Spleen (tissue), 11 donors: ENCODE results near the gene MCTP1. TPM values are rescaled to one million over a fixed set of nuclear protein-coding genes. Genes with fewer than 3 reads are reported as not detected.

Source experiments
- DNase-seq: peaks from one replicate; pipeline ENCODE4 v3.0.0-alpha.2; 2020
- H3K27ac ChIP-seq, 8 donors: fragments of 200-600 bp; sonication (generic) in 7 of 8; 1 replicate in 4 of 8; 2 replicates in 4 of 8; pipeline versions ENCODE4 v1.5.0 to v1.8.0; 2016 to 2021; ENCODE audit warnings: inconsistent platforms in 4 of 8, mild to moderate bottlenecking in 4 of 8, moderate library complexity in 1 of 8
- H3K27me3 ChIP-seq, 7 donors: fragments of 200-600 bp; sonication (generic) in 6 of 7; replicated peaks in 1 of 7; 1 replicate in 4 of 7; 2 replicates in 3 of 7; pipeline versions ENCODE4 v1.5.0 to v1.8.0; 2016 to 2021; ENCODE audit warnings: inconsistent platforms in 3 of 7, mild to moderate bottlenecking in 1 of 7
- H3K36me3 ChIP-seq, 6 donors: fragments of 200-600 bp; sonication (generic) in 5 of 6; 1 replicate in 4 of 6; 2 replicates in 2 of 6; pipeline versions ENCODE4 v1.5.0 to v1.8.0; 2016 to 2021; ENCODE audit warnings: inconsistent platforms in 2 of 6
- H3K4me1 ChIP-seq, 6 donors: fragments of 200-600 bp; sonication (generic) in 5 of 6; 1 replicate in 3 of 6; 2 replicates in 3 of 6; pipeline versions ENCODE4 v1.5.0 to v1.8.0; 2016 to 2021; ENCODE audit warnings: inconsistent platforms in 3 of 6
- H3K4me3 ChIP-seq, 8 donors: fragments of 200-600 bp; sonication (generic) in 7 of 8; 1 replicate in 4 of 8; 2 replicates in 4 of 8; pipeline versions ENCODE4 v1.5.0 to v1.8.0; 2016 to 2021; ENCODE audit warnings: inconsistent platforms in 4 of 8, mild to moderate bottlenecking in 4 of 8, moderate library complexity in 2 of 8
- H3K9me3 ChIP-seq, 8 donors: fragments of 200-600 bp; sonication (generic) in 7 of 8; 1 replicate in 4 of 8; 2 replicates in 4 of 8; pipeline versions ENCODE4 v1.5.0 to v1.8.0; 2016 to 2021; ENCODE audit warnings: inconsistent platforms in 4 of 8
- POLR2A ChIP-seq, 3 donors: fragments of 450-650 bp; IDR thresholded peaks; one replicate each; pipeline ENCODE4 v1.5.1; 2017; ENCODE audit warnings: antibody characterized with exemption in 3 of 3, mild to moderate bottlenecking in 1 of 3
- POLR2AphosphoS5 ChIP-seq, 3 donors: sonication (generic); formaldehyde crosslinking; IDR thresholded peaks; one replicate each; pipeline ENCODE4 v1.5.1; 2017; ENCODE audit warnings: antibody characterized with exemption in 3 of 3
- WGBS, 5 donors: extraction: QIAGEN DNeasy Blood & Tissue Kit in 3 of 5; methylation state at CpG; one replicate each; pipeline versions ENCODE4 v1.1.5 to v1.1.7; 2013 to 2018; 5-methylcytosine and 5-hydroxymethylcytosine counted together
- intact Hi-C: fragments of 100-400 bp; cut with DNase I; formaldehyde crosslinking; loops from one replicate; pipeline ENCODE4 v1.15.0; 2023; ENCODE audit warnings: low total_unique reads
- polyA plus RNA-seq, 3 donors: library from polyadenylated mRNA; stranded (reverse); fragments of 200-250 nt; gene quantifications; one replicate each; pipeline ENCODE4 v1.2.1, GENCODE V29; 2013
- total RNA-seq, 7 donors: library from RNA; depleted of rRNA in 3 of 7; stranded (reverse); fragments of >200 nt in 3 of 7; fragmentation: NEBNext Ultra II Directional in 4 of 7; extraction: Animal tissue kit (Norgen Biotek cat#: 25700) in 4 of 7; gene quantifications; one replicate each; pipeline versions ENCODE4 v1.1.0 to v1.2.1, GENCODE V29; 2016 to 2021
- TF ChIP-seq, protein P1 (sequence below), 11 experiments: fragments of 200-600 bp in 7 of 11; fragments of 450-650 bp in 4 of 11; sonication (generic) in 4 of 11; IDR thresholded peaks in 8 of 11; conservative IDR thresholded peaks in 3 of 11; 1 replicate in 7 of 11; 2 replicates in 4 of 11; pipeline versions ENCODE4 v1.4.0 to v1.8.0; 2016 to 2021; ENCODE audit warnings: antibody characterized with exemption in 11 of 11, inconsistent platforms in 4 of 11, mild to moderate bottlenecking in 1 of 11
- donor health status: healthy with polysubstance abuse.
- donor health status: DM: no; HTN: no; CAD: no; lungs with moderate emphysema.
- donor health status: DM: no; HTN: no; CAD: no.
- donor health status: Bipolar disorder and iron deficiency.
- donor health status: healthy.
- donor health status: DM: no; HTN: no; CAD: no.
- donor health status: DM: yes; HTN: yes; CAD: no.

Gene MCTP1
- total and polyA plus RNA-seq, 10 donors = 1.2 to 57.2 (median 29.4) TPM

DNA sequence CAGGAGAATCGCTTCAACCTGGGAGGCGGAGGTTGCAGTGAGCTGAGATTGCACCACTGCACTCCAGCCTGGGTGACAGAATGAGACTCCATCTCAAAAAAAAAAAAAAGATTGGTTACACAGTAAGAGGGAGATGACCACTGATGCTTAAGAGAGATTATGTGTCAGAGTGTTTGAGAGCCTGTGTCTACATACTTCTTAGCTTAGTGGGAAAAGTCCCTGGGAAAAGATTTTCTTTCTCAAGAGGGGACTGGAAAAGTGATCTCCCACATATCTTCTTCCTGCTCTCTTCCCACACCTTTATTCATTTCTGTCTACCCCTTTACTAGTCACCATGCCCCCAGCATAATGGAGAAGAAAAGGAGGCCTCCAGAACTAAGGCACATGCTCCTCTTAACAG is 55.2 kb downstream of the MCTP1 start:
- no peak for DNase-seq
- no peaks in the 10 kb centered on the region for H3K4me1 ChIP-seq
- intact Hi-C loops = no loop called here
- H3K27ac ChIP-seq = no peak overlapping the region
- TF ChIP-seq POLR2AphosphoS5 (IDR thresholded peaks at IDR 0.05) (no peak), POLR2A (IDR thresholded peaks at IDR 0.05) (no peak)
- TF ChIP-seq, protein P1, sequence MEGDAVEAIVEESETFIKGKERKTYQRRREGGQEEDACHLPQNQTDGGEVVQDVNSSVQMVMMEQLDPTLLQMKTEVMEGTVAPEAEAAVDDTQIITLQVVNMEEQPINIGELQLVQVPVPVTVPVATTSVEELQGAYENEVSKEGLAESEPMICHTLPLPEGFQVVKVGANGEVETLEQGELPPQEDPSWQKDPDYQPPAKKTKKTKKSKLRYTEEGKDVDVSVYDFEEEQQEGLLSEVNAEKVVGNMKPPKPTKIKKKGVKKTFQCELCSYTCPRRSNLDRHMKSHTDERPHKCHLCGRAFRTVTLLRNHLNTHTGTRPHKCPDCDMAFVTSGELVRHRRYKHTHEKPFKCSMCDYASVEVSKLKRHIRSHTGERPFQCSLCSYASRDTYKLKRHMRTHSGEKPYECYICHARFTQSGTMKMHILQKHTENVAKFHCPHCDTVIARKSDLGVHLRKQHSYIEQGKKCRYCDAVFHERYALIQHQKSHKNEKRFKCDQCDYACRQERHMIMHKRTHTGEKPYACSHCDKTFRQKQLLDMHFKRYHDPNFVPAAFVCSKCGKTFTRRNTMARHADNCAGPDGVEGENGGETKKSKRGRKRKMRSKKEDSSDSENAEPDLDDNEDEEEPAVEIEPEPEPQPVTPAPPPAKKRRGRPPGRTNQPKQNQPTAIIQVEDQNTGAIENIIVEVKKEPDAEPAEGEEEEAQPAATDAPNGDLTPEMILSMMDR (IDR thresholded peaks at IDR 0.05 in 8 of 11, conservative IDR thresholded peaks at IDR 0.05 in 3 of 11) = no peak
- H3K9me3 ChIP-seq = peaks cover 0 to 15% (median 8%) of the 10 kb centered on the region in 8 donors
- H3K36me3 ChIP-seq = no peaks in the 10 kb centered on the region
- 87 to 98% (median 91%) methylated on average over 2 of the region's 2 CpGs for WGBS, 5 donors
- H3K4me3 ChIP-seq = no peak overlapping the region
- no peaks in the 10 kb centered on the region for H3K27me3 ChIP-seq

DNA sequence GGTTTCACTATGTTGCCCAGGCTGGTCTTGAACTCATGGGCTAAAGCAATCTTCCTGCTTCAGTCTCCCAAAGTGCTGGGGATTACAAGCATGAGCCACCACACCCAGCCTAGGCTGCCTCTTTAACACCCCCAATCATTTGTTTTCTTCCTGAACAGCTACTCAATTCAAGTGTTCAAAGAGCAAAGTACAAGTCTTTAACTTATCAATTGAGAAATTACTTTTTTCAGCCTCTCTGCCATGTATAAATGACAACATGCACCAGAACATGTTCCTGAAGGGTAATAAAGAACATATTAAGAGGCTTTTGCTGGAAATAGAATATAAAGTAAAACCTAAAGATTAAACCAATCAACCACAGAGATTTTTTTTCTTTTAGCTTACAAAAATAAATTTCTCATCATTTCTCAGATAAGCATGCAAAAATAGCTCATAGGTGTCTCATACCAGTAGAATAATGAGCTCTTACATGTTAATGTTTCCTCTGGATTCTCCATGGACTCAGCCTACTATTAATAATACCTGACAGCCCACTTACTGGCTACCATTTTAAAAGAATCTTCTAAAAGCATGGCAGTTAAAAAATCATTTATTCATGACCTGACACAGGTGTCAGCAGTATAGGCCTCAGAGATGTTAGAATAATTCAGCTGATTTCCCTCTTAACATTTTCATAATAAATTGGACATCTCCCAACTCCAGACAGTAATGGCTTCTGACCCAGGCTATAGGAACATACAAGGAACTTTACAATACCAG is 60.0 kb downstream of the MCTP1 start:
- DNase-seq = no peak
- no peaks in the 10 kb centered on the region for H3K36me3 ChIP-seq
- H3K9me3 ChIP-seq = no peaks in the 10 kb centered on the region
- H3K27ac ChIP-seq = no peak overlapping the region
- no peak overlapping the region for H3K4me3 ChIP-seq
- intact Hi-C loops = no loop called here
- no peaks in the 10 kb centered on the region for H3K27me3 ChIP-seq
- TF ChIP-seq POLR2AphosphoS5 (IDR thresholded peaks at IDR 0.05) (no peak), POLR2A (IDR thresholded peaks at IDR 0.05) (no peak)
- TF ChIP-seq, protein P1 (IDR thresholded peaks at IDR 0.05 in 8 of 11, conservative IDR thresholded peaks at IDR 0.05 in 3 of 11) = no peak
- no peaks in the 10 kb centered on the region for H3K4me1 ChIP-seq

DNA sequence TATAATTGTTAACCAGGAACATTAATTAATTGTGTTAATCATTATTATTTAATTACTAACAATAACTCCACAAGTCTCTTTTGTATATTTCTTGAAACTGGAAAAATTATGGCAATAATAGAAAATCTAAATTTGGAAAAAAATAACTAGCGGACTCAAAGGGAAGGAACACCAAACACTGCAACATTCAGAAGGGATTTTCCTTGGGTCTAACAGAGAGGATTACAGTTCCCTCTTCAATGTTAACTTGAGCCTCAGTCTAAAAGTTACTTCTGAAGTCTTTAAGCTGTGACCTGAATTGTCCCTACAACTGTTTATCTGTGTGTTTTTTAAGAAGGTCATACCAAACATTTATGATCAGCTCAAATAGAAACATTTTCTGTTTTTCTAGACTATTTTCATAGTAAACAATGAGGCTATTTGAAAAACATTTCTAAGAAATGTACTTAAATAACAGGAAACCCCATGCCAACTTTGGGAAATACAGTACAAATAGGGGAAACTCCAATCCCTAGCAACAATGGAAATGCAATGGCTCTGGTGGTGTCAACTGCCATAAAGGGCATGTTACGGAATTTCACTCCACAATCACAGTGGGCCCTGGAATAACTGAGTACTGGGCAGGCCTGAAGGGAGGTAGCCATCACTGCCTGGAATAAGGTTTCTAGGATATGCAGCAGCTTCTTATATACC is 61.2 kb downstream of the MCTP1 start:
- H3K9me3 ChIP-seq = no peaks in the 10 kb centered on the region
- 89 to 96% (median 92%) methylated on average over 2 of the region's 2 CpGs for WGBS, 5 donors
- no peak for DNase-seq
- H3K4me1 ChIP-seq = no peaks in the 10 kb centered on the region
- no peak overlapping the region for H3K4me3 ChIP-seq
- no peaks in the 10 kb centered on the region for H3K36me3 ChIP-seq
- TF ChIP-seq, protein P1 (IDR thresholded peaks at IDR 0.05 in 8 of 11, conservative IDR thresholded peaks at IDR 0.05 in 3 of 11) = no peak
- TF ChIP-seq POLR2A (IDR thresholded peaks at IDR 0.05) = no peak
- no peak for TF ChIP-seq POLR2AphosphoS5 (IDR thresholded peaks at IDR 0.05)
- no peak overlapping the region for H3K27ac ChIP-seq
- intact Hi-C loops = no loop called here
- H3K27me3 ChIP-seq = no peaks in the 10 kb centered on the region

DNA sequence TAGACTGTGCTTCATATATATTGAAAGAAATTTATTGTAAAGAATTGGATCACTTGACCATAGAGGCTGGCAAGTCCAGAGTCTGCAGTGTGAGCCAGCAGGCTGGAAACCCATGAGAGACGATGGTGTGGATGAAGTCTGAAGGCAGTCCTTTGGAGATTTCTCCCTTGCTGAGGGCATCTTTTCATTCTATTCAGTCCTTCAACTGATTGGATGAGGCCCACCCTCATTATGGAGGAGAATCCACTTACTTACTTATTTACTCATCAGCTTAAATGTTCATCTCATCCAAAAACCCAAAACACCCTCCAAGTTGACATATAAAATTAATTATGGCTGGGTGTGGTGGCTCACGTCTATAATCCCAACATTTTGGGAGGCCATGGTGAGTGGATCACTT is 62.1 kb downstream of the MCTP1 start:
- WGBS, 5 donors = 79 to 94% (median 90%) methylated on average over 2 of the region's 2 CpGs

More for the DNA sequence above, 62.1 kb downstream of the MCTP1 start:
- no peak overlapping the region for H3K27ac ChIP-seq
- H3K9me3 ChIP-seq = no peaks in the 10 kb centered on the region
- intact Hi-C loops = no loop called here
- H3K4me3 ChIP-seq = no peak overlapping the region
- no peak for TF ChIP-seq POLR2A (IDR thresholded peaks at IDR 0.05)
- TF ChIP-seq, protein P1 (IDR thresholded peaks at IDR 0.05 in 8 of 11, conservative IDR thresholded peaks at IDR 0.05 in 3 of 11) = no peak
- no peak for TF ChIP-seq POLR2AphosphoS5 (IDR thresholded peaks at IDR 0.05)
- H3K36me3 ChIP-seq = no peaks in the 10 kb centered on the region
- no peaks in the 10 kb centered on the region for H3K4me1 ChIP-seq
- no peak for DNase-seq
- H3K27me3 ChIP-seq = no peaks in the 10 kb centered on the region
